GM23248 (cell line): Measurements from ENCODE around the gene TSPAN8.

ENCODE experiments used
- EZH2 ChIP-seq: fragments of 200-600 bp; sonication (generic); IDR thresholded peaks from 2 replicates; pipeline ENCODE4 v1.6.1; 2018; ENCODE audit warnings: antibody characterized with exemption, mild to moderate bottlenecking; ENCODE audit not compliant: insufficient read depth, poor library complexity, severe bottlenecking
- EZH2phosphoT487 ChIP-seq: fragments of 200-600 bp; sonication (generic); IDR thresholded peaks from 2 replicates; pipeline ENCODE4 v1.6.1; 2018; ENCODE audit warnings: antibody characterized with exemption, moderate library complexity, mild to moderate bottlenecking, low read depth; ENCODE audit not compliant: insufficient read depth

DNA sequence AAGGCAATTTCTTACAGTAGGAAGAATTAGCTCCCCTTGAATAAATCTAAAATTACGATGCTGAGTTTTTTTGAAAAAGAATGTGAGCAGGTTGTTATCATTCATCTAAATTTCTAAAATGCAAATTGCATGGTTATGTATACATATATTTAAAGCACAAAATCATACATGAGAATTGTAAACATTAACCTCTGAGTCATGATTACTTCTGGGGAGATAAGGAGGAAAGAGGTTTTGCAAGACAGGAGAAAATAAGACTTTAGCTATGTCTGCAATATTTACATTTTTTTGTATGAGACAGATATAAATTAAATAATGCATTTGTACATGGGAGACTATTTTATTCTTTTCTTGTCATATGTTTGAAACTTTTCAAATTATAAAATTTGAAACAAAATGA, 72.2 kb downstream of the TSPAN8 start:
- TF ChIP-seq EZH2 (no peak), EZH2phosphoT487 (no peak)
